Endothelial cell of umbilical vein (primary cell): ENCODE results near the gene SLC14A1. TPM values are rescaled to one million over a fixed set of nuclear protein-coding genes. Genes with fewer than 3 reads are reported as not detected.

Experiments
- BruUV-seq: library from RNA; stranded (reverse); fragments of 400-500 nt; replicated peaks from 2 replicates; lab custom pipeline; 2021; lab: Mats Ljungman, UMichigan
- CTCF ChIA-PET: fragments of 300-600, 350-600 bp; sonication (Branson Sonifier 250); formaldehyde crosslinking; loops from one replicate; lab custom pipeline; 2021; ENCODE audit warnings: antibody characterized with exemption, inconsistent platforms; lab: Charles Lee
- POLR2A ChIA-PET: fragments of 300-600, 350-600 bp; sonication (Branson Sonifier 250); formaldehyde crosslinking; loops from one replicate; lab custom pipeline; 2021; ENCODE audit warnings: antibody characterized with exemption, inconsistent platforms; lab: Charles Lee
- DNase-seq: peaks from one replicate; pipeline ENCODE4 v3.0.0-alpha.2; 2011; ENCODE audit warnings: low read depth, low spot score
- FAIRE-seq: peaks from 2 replicates; lab custom pipeline; 2011; peaks lifted over from hg19 to GRCh38; lab: Jason Lieb, UNC
- H2AFZ ChIP-seq: 2 replicates; pipeline ENCODE4 v1.6.0; 2012; ENCODE audit warnings: low read depth, low read length, control low read depth, inconsistent platforms
- H3K27ac ChIP-seq: 2 replicates; pipeline ENCODE4 v1.5.1; 2011; ENCODE audit warnings: low read depth, mild to moderate bottlenecking, control low read depth, low read length, moderate library complexity; ENCODE audit not compliant: insufficient read depth
- H3K27me3 ChIP-seq, 2 experiments: 2 replicates each; pipeline versions ENCODE4 v1.6.0 to v1.6.1; 2011; ENCODE audit warnings: low read length in 2 of 2, mixed read lengths in 1 of 2; ENCODE audit not compliant: control insufficient read depth in 2 of 2, insufficient read depth in 2 of 2
- H3K36me3 ChIP-seq, 2 experiments: 2 replicates in 1 of 2; 3 replicates in 1 of 2; pipeline ENCODE4 v1.5.1; 2011; ENCODE audit warnings: low read length in 2 of 2, mild to moderate bottlenecking in 1 of 2, moderate library complexity in 1 of 2; ENCODE audit not compliant: control insufficient read depth in 2 of 2, insufficient read depth in 2 of 2; ENCODE audit errors: extremely low read depth in 1 of 2
- H3K4me1 ChIP-seq: 3 replicates; pipeline ENCODE4 v1.5.1; 2011; ENCODE audit warnings: mild to moderate bottlenecking, low read length; ENCODE audit not compliant: control insufficient read depth, insufficient read depth; ENCODE audit errors: extremely low read depth
- H3K4me2 ChIP-seq: 2 replicates; pipeline ENCODE4 v1.6.1; 2011; ENCODE audit warnings: low read length, control low read depth, mixed read lengths; ENCODE audit not compliant: insufficient read depth
- H3K4me3 ChIP-seq, 3 experiments: fragments of 200-600 bp in 1 of 3; sonication (generic), shearing (Covaris generic) in 1 of 3; replicated peaks in 1 of 3; 2 replicates each; pipeline ENCODE4 v1.5.1; 2011 to 2016; ENCODE audit warnings: control low read depth in 3 of 3, low read length in 3 of 3, mild to moderate bottlenecking in 2 of 3, inconsistent platforms in 1 of 3, low read depth in 1 of 3, moderate library complexity in 1 of 3; ENCODE audit not compliant: insufficient read depth in 1 of 3
- H3K79me2 ChIP-seq: 2 replicates; pipeline ENCODE4 v1.6.0; 2012; ENCODE audit warnings: low read length, inconsistent platforms; ENCODE audit not compliant: control insufficient read depth, insufficient read depth
- H3K9ac ChIP-seq: replicated peaks from 2 replicates; pipeline ENCODE3; 2011; ENCODE audit warnings: low read length, control low read depth; ENCODE audit not compliant: insufficient read depth; ENCODE audit errors: extremely low read depth
- H3K9me1 ChIP-seq: replicated peaks from 3 replicates; pipeline ENCODE4 v1.6.0; 2011; ENCODE audit warnings: mild to moderate bottlenecking, low read length; ENCODE audit not compliant: control insufficient read depth, insufficient read depth; ENCODE audit errors: extremely low read depth
- H3K9me3 ChIP-seq: replicated peaks from 2 replicates; pipeline ENCODE4 v1.5.1; 2012; ENCODE audit warnings: low read length, inconsistent platforms; ENCODE audit not compliant: control insufficient read depth, insufficient read depth
- H4K20me1 ChIP-seq: replicated peaks from 2 replicates; pipeline ENCODE3; 2011; ENCODE audit warnings: mild to moderate bottlenecking, low read length; ENCODE audit not compliant: control insufficient read depth, insufficient read depth; ENCODE audit errors: extremely low read depth
- EZH2 ChIP-seq: IDR thresholded peaks from 2 replicates; pipeline ENCODE4 v1.6.1; 2012; ENCODE audit warnings: borderline replicate concordance, low read depth, mild to moderate bottlenecking, moderate library complexity, low read length, inconsistent platforms; ENCODE audit not compliant: severe bottlenecking
- FOS ChIP-seq: IDR thresholded peaks from 2 replicates; pipeline ENCODE4 v1.6.1; 2011; ENCODE audit warnings: mild to moderate bottlenecking, low read length, moderate library complexity, borderline replicate concordance; ENCODE audit not compliant: insufficient read depth
- GATA2 ChIP-seq: IDR thresholded peaks from 2 replicates; pipeline ENCODE4 v1.7.0; 2011; ENCODE audit warnings: low read depth, mild to moderate bottlenecking, moderate library complexity, mixed read lengths, low read length; ENCODE audit not compliant: insufficient read length, insufficient read depth
- JUN ChIP-seq: IDR thresholded peaks from 2 replicates; pipeline ENCODE4 v1.6.1; 2011; ENCODE audit warnings: borderline replicate concordance, low read depth; ENCODE audit not compliant: insufficient read length, insufficient read depth
- MYC ChIP-seq: IDR thresholded peaks from one replicate; pipeline ENCODE4 v1.6.1; 2011; ENCODE audit warnings: mild to moderate bottlenecking, low read depth, low read length
- POLR2A ChIP-seq: IDR thresholded peaks from 2 replicates; pipeline ENCODE4 v1.6.1; 2012; ENCODE audit warnings: low read depth, mild to moderate bottlenecking, control low read depth, low read length
- POLR2AphosphoS5 ChIP-seq: IDR thresholded peaks from 2 replicates; pipeline ENCODE4 v1.6.1; 2012; ENCODE audit warnings: low read depth, mild to moderate bottlenecking, control low read depth, low read length, moderate library complexity; ENCODE audit not compliant: insufficient read depth
- dilution Hi-C: fragments of 300-500 bp; cut with MboI; formaldehyde crosslinking; loops from one replicate; pipeline ENCODE4 v1.15.0; 2019; ENCODE audit warnings: low sequenced_read_pairs; ENCODE audit not compliant: extremely low pct_ligation_motif_present
- intact Hi-C: fragments of 100-400 bp; cut with micrococcal nuclease; formaldehyde crosslinking; loops from one replicate; pipeline ENCODE4 v1.10.0; 2022
- polyA plus RNA-seq, 4 experiments: library from polyadenylated mRNA; depleted of rRNA in 3 of 4; stranded (reverse) in 3 of 4; unstranded in 1 of 4; fragments of >200 nt; gene quantifications; 2 replicates each; pipeline versions ENCODE4 v1.2.1 to v1.2.3, GENCODE V29; 2011 to 2012; ENCODE audit warnings: missing spikeins in 1 of 4
- total RNA-seq: library from RNA; stranded (reverse); gene quantifications from 2 replicates; pipeline ENCODE4 v1.2.3, GENCODE V29; 2021
- TF ChIP-seq, protein P1 (sequence below), 2 donors: IDR thresholded peaks; 1 replicate in 1 of 2; 2 replicates in 1 of 2; pipeline ENCODE4 v1.5.1; 2011; ENCODE audit warnings: low read length in 2 of 2, mild to moderate bottlenecking in 2 of 2, moderate library complexity in 2 of 2, control low read depth in 1 of 2, inconsistent platforms in 1 of 2, low read depth in 1 of 2; ENCODE audit not compliant: insufficient read depth in 1 of 2; ENCODE audit errors: extremely low read depth in 1 of 2
- TF ChIP-seq, protein P2 (sequence below): IDR thresholded peaks from 2 replicates; pipeline ENCODE4 v1.6.1; 2011; ENCODE audit not compliant: insufficient read depth, insufficient read length

SLC14A1 gene
- total and polyA plus RNA-seq, 2 donors (not counting 3 experiments of a cell fraction or from before 2014, with no cell fraction given) = not detected

DNA sequence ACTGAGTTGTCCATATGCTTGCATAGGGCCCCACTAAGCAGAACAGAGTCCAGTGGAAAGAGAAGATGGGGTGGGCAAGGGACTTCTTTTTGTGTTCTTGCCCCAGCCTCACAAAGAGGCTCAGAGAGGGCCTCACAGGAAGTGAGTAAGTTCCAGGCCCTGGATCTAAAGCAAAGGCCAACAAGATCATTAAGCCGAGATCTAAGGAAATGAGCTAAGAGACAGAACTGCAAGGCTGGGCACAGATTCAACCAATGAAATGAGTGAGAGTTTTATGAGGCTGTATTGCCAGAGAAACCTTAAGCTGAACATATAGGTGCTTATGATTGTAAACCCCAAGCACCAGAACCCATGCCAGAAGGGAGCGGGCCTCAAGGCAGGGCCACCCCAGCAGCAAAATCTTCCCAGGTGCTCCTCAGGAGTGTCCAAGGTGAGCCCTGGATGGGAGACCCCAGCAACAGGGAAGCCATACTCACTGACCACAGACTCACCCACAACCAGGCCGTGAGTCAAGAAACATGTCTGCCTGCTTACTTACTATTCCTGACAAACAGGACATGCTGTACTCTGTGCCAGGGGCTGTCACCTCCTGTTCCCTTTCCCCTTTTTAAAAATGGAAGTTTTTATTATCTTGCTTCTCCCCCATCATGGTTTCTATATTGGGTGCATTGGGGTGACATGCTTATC, 40.2 kb downstream of the SLC14A1 start:
- dilution Hi-C loops = no loop called here
- Histone ChIP-seq H3K4me3 (no peak overlapping the region), H3K36me3 (no peaks in the 10 kb centered on the region), H4K20me1 (no peaks in the 10 kb centered on the region), H3K27ac (peak overlapping the region; percentile 80), H3K79me2 (no peaks in the 10 kb centered on the region), H3K4me2 (peak overlapping the region; percentile 63), H3K9ac (peak overlapping the region; percentile 40), H3K4me1 (peaks cover 27% of the 10 kb centered on the region), H2AFZ (peak overlapping the region; percentile 56), H3K9me3 (no peaks in the 10 kb centered on the region), H3K27me3 (peaks cover 0 to 5% of the 10 kb centered on the region in 2 experiments), H3K9me1 (no peaks in the 10 kb centered on the region)
- intact Hi-C loops = loop anchor here (1.0 kb wide), 3 partner anchors 8 to 39 kb away; no protein-coding TSS in a partner anchor
- DNase-seq (peak; percentile 80), FAIRE-seq (peak; percentile 89)
- ChIA-PET CTCF (interaction anchor here (0.8 to 2.7 kb wide), 8 partner anchors 9 to 75 kb away, joined by 3 to 15 read pairs (median 8); no protein-coding TSS in a partner anchor), POLR2A (interaction anchor here (0.6 to 0.8 kb wide), 2 partner anchors 11 to 39 kb away, joined by 3 to 4 read pairs; no protein-coding TSS in a partner anchor)
- BruUV-seq = TSS peak; percentile 89
- TF ChIP-seq, protein P1, sequence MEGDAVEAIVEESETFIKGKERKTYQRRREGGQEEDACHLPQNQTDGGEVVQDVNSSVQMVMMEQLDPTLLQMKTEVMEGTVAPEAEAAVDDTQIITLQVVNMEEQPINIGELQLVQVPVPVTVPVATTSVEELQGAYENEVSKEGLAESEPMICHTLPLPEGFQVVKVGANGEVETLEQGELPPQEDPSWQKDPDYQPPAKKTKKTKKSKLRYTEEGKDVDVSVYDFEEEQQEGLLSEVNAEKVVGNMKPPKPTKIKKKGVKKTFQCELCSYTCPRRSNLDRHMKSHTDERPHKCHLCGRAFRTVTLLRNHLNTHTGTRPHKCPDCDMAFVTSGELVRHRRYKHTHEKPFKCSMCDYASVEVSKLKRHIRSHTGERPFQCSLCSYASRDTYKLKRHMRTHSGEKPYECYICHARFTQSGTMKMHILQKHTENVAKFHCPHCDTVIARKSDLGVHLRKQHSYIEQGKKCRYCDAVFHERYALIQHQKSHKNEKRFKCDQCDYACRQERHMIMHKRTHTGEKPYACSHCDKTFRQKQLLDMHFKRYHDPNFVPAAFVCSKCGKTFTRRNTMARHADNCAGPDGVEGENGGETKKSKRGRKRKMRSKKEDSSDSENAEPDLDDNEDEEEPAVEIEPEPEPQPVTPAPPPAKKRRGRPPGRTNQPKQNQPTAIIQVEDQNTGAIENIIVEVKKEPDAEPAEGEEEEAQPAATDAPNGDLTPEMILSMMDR (IDR thresholded peaks at IDR 0.05; ENCODE audit: extremely low read depth in 1 of 2, insufficient read depth in 1 of 2, low read depth in 1 of 2, low read length in 2 of 2) = no peak
- TF ChIP-seq JUN = peak; percentile 84
- no peak for TF ChIP-seq EZH2
- no peak for TF ChIP-seq MYC
- peak; percentile 58 for TF ChIP-seq GATA2
- peak; percentile 78 for TF ChIP-seq FOS
- TF ChIP-seq POLR2AphosphoS5 = peak; percentile 85
- peak; percentile 21 for TF ChIP-seq POLR2A
- TF ChIP-seq, protein P2, sequence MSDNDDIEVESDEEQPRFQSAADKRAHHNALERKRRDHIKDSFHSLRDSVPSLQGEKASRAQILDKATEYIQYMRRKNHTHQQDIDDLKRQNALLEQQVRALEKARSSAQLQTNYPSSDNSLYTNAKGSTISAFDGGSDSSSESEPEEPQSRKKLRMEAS = no peak
